Stimulated activated naive CD8-positive, alpha-beta T cell treated with anti-CD3 and anti-CD28 coated beads, Interleukin-15, amount 100 ng/mL, for 72 hours (primary cell): ENCODE measurements around the gene RFC4.

Experiments used
- ATAC-seq: fragments of 150-1000 bp; cut with Tn5 transposase; 2 replicates; pipeline ENCODE4 v1.10.0; 2021; ENCODE audit warnings: mild to moderate bottlenecking, moderate library complexity
- DNase-seq, 2 donors: peaks; one replicate each; pipeline ENCODE4 v3.0.0; 2021 to 2022
- H3K27ac Mint-ChIP-seq, 2 donors: one replicate each; pipeline ENCODE4 v1.8.0; 2022; ENCODE audit warnings: mild to moderate bottlenecking in 2 of 2, mixed read lengths in 2 of 2, moderate library complexity in 2 of 2
- H3K27me3 Mint-ChIP-seq: one replicate; pipeline ENCODE4 v1.8.0; 2022; ENCODE audit warnings: mixed read lengths
- H3K4me1 Mint-ChIP-seq: one replicate; pipeline ENCODE4 v1.8.0; 2022; ENCODE audit warnings: mild to moderate bottlenecking, mixed read lengths
- H3K4me3 Mint-ChIP-seq, 2 donors: one replicate each; pipeline ENCODE4 v1.8.0; 2022; ENCODE audit warnings: mild to moderate bottlenecking in 2 of 2, mixed read lengths in 2 of 2, moderate library complexity in 1 of 2
- H3K9me3 Mint-ChIP-seq, 2 donors: one replicate each; pipeline ENCODE4 v1.8.0; 2022; ENCODE audit warnings: mixed read lengths in 2 of 2

RFC4 gene

DNA sequence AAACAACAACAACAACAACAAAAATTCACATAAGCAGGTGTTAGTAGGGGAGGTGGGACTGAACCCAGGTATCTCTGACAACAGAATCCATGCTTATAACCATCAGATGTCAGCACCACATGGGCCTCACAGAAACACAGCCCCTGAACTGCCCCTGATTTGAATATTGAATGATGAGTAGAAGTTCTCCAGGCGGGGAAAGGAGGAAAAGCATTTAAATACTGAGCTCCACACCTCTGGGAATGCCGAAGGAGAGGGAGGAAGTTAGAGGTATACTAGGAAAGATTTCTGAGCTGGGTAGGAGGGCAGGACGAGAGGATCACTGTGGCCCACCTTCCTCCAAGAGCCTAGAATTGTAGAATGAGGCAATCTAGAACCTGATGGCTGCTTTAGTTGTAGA, 54.8 kb downstream of the RFC4 start:
- peak overlapping the region in 1 of 2 donors; percentile 5 for H3K27ac Mint-ChIP-seq
- peaks cover 9% of the 10 kb centered on the region for H3K4me1 Mint-ChIP-seq
- no peak overlapping the region for H3K4me3 Mint-ChIP-seq
- no peaks in the 10 kb centered on the region for H3K27me3 Mint-ChIP-seq
- ATAC-seq (no peak), DNase-seq (no peak)
- H3K9me3 Mint-ChIP-seq, result no peaks in the 10 kb centered on the region

DNA sequence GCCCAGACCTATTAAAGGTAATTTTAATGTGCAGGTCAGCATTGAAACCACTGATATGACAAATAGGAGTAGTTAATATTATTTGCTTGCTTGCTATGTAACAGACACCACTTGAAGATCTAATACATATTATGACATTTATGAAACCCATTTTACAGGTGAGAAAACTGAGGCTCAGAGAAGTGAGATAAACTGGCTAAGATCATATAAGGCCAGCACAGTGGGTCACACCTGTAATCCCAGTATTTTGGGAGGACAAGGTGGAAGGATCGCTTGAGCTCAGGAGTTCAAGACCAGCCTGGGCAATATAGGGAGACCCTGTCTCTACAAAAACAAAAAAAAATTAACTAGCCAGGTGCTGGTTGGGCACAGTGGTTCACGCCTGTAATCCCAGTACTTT, 56.0 kb downstream of the RFC4 start:
- H3K4me1 Mint-ChIP-seq, result peaks cover 15% of the 10 kb centered on the region
- no peak overlapping the region for H3K27ac Mint-ChIP-seq
- H3K4me3 Mint-ChIP-seq, result no peak overlapping the region
- DNase-seq (no peak), ATAC-seq (no peak)
- no peaks in the 10 kb centered on the region for H3K27me3 Mint-ChIP-seq
- no peaks in the 10 kb centered on the region for H3K9me3 Mint-ChIP-seq

- H3K9me3 Mint-ChIP-seq, result no peaks in the 10 kb centered on the region
- peaks cover 6% of the 10 kb centered on the region for H3K4me1 Mint-ChIP-seq
- ATAC-seq, result no peak
- no peak overlapping the region for H3K4me3 Mint-ChIP-seq
- H3K27me3 Mint-ChIP-seq, result no peaks in the 10 kb centered on the region
- DNase-seq, result no peak
- peak overlapping the region in 1 of 2 donors; percentile 77 for H3K27ac Mint-ChIP-seq
Measured at GRCh38 chr3:186746008-186746407, 60.3 kb downstream of the RFC4 start.

GRCh38 chr3:186743666-186744065, 62.6 kb downstream of the RFC4 start:
- no peaks in the 10 kb centered on the region for H3K9me3 Mint-ChIP-seq
- no peak for DNase-seq
- peaks cover 6% of the 10 kb centered on the region for H3K4me1 Mint-ChIP-seq
- H3K27me3 Mint-ChIP-seq, result no peaks in the 10 kb centered on the region
- H3K4me3 Mint-ChIP-seq, result no peak overlapping the region
- no peak for ATAC-seq
- no peak overlapping the region for H3K27ac Mint-ChIP-seq

- no peak for ATAC-seq
Measured at GRCh38 chr3:186742618-186743380, 63.5 kb downstream of the RFC4 start.

More at GRCh38 chr3:186742618-186743380, 63.5 kb downstream of the RFC4 start:
- no peak overlapping the region for H3K4me3 Mint-ChIP-seq
- no peak for DNase-seq
- no peak overlapping the region for H3K27ac Mint-ChIP-seq
- peaks cover 6% of the 10 kb centered on the region for H3K4me1 Mint-ChIP-seq
- no peaks in the 10 kb centered on the region for H3K27me3 Mint-ChIP-seq
- no peaks in the 10 kb centered on the region for H3K9me3 Mint-ChIP-seq
